ENCODE data around the gene EARS2. TPM values are rescaled to one million over a fixed set of nuclear protein-coding genes. Genes with fewer than 3 reads are reported as not detected.

The EARS2 gene
- total and polyA plus RNA-seq, 8 donors: 7.8 to 176 (median 18.3) TPM

DNA sequence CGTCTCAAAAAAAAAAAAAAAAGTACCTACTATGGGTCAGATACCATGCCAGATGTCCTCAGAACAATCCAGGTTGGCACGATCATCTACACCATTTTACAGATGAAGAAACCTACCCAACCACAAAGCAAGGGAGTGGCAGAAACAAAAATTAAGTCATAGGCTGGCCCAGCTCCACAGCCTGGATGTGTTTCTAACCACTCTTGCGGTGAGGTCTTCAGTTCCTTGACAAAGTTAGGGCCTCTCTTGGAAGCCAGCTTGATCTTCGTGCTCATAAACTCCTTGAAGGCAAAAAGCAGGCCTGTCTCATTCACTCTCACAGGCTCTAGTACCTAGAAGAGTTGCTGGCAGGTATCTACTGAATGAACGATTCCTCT is 53.1 kb downstream of the EARS2 start:
- no peaks in the 10 kb centered on the region for H3K9me3 ChIP-seq
- WGBS, 5 donors: 60 to 74% (median 64%) methylated on average over 5 of the region's 5 CpGs
- H3K27me3 ChIP-seq: no peaks in the 10 kb centered on the region
- intact Hi-C loops (cut with DNase I; ENCODE audit: low total_unique reads): no loop called here
- peaks cover 0 to 5% (median 0%) of the 10 kb centered on the region in 4 donors for H3K36me3 ChIP-seq
- peak overlapping the region; percentile 9 to 77 (median 45) for H3K27ac ChIP-seq
- H3K4me1 ChIP-seq: peaks cover 64 to 100% (median 93%) of the 10 kb centered on the region in 4 donors
- H3K4me3 ChIP-seq: no peak overlapping the region
- TF ChIP-seq EP300 (IDR thresholded peaks at IDR 0.05) (no peak), POLR2A (IDR thresholded peaks at IDR 0.05) (no peak)
- TF ChIP-seq, protein P1, sequence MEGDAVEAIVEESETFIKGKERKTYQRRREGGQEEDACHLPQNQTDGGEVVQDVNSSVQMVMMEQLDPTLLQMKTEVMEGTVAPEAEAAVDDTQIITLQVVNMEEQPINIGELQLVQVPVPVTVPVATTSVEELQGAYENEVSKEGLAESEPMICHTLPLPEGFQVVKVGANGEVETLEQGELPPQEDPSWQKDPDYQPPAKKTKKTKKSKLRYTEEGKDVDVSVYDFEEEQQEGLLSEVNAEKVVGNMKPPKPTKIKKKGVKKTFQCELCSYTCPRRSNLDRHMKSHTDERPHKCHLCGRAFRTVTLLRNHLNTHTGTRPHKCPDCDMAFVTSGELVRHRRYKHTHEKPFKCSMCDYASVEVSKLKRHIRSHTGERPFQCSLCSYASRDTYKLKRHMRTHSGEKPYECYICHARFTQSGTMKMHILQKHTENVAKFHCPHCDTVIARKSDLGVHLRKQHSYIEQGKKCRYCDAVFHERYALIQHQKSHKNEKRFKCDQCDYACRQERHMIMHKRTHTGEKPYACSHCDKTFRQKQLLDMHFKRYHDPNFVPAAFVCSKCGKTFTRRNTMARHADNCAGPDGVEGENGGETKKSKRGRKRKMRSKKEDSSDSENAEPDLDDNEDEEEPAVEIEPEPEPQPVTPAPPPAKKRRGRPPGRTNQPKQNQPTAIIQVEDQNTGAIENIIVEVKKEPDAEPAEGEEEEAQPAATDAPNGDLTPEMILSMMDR (IDR thresholded peaks at IDR 0.05): no peak
- DNase-seq: no peak

DNA sequence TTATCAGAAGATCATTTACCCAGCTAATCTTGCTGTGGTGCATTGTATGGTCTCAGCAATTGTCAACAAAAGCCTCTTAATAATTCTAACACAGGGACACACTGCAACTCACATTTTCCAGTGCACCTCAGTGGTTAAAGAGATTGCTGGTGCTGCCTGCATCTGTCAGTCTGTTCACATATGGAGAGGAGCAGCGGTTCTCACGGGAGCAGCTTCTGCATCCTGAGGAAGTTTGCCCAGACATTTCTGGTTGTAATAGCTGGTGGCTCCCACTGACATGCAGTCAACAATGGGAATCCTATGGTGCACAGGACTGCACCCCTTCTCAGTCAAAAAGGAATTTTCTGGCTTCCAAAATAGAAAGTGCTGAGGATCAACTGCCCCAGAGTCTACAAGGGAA is 54.7 kb downstream of the EARS2 start:
- no peak for DNase-seq
- TF ChIP-seq POLR2A (IDR thresholded peaks at IDR 0.05) (no peak), EP300 (IDR thresholded peaks at IDR 0.05) (no peak), POLR2AphosphoS5 (IDR thresholded peaks at IDR 0.05) (no peak)
- TF ChIP-seq, protein P1 (IDR thresholded peaks at IDR 0.05): no peak
- H3K4me3 ChIP-seq: no peak overlapping the region
- no peaks in the 10 kb centered on the region for H3K27me3 ChIP-seq
- H3K4me1 ChIP-seq: peaks cover 55 to 99% (median 84%) of the 10 kb centered on the region in 4 donors
- intact Hi-C loops (cut with DNase I; ENCODE audit: low total_unique reads): no loop called here
- WGBS, 5 donors: 55 to 80% (median 70%) methylated on average over 2 of the region's 2 CpGs
- peaks cover 0 to 5% (median 0%) of the 10 kb centered on the region in 4 donors for H3K36me3 ChIP-seq
- H3K27ac ChIP-seq: peak overlapping the region in 1 of 5 donors; percentile 1
- H3K9me3 ChIP-seq: no peaks in the 10 kb centered on the region

DNA sequence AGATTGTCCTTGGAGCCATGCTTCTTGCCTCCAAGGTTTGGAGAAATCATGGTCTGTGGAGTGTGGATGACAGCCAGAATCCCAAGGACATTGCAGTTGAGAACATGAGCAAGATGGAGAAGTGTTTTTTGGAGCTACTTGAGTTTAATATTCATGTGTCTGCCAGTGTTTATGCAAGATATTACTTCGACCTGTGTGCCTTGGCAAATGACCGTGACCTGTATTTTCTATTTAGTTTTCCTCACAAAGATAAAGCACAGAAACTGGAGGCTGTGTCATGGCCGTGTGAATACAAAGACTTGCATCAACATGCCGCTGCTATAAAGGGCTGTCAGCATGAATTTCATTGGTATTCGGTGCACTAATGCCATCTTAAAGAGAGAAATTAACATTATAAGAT is 55.9 kb downstream of the EARS2 start:
- Histone ChIP-seq H3K4me3 (no peak overlapping the region), H3K4me1 (peaks cover 45 to 99% (median 84%) of the 10 kb centered on the region in 4 donors), H3K27me3 (no peaks in the 10 kb centered on the region), H3K9me3 (no peaks in the 10 kb centered on the region), H3K36me3 (peaks cover 0 to 5% (median 3%) of the 10 kb centered on the region in 4 donors), H3K27ac (peak overlapping the region in 2 of 5 donors; percentile 1 to 55)
- TF ChIP-seq POLR2AphosphoS5 (IDR thresholded peaks at IDR 0.05) (peak in 2 of 3 donors; percentile 33 to 44), EP300 (IDR thresholded peaks at IDR 0.05) (no peak)
- peak; percentile 48 to 62 for DNase-seq
- 28 to 68% (median 41%) methylated on average over 5 of the region's 5 CpGs for WGBS, 5 donors
- intact Hi-C loops (cut with DNase I; ENCODE audit: low total_unique reads): no loop called here

DNA sequence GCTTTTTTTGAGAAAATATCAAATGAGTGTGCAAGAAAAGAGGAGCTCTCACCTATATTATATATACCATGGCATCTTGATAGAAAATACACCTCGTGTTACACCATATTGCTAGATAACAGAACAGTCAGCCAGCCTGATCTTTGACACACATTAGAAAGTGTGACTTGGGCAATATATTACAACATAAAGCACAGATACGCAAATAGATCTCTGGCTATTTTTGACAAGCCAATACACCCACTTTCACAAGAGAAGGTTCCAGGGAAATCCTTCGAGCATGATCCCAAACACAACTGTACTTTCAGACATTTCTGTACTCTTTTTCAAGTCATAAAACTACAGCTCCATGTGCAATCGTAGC is 56.3 kb downstream of the EARS2 start:
- H3K27me3 ChIP-seq: no peaks in the 10 kb centered on the region
- intact Hi-C loops (cut with DNase I; ENCODE audit: low total_unique reads): no loop called here
- WGBS, 5 donors: 43 to 61% (median 53%) methylated on average over 4 of the region's 4 CpGs
- peak overlapping the region in 3 of 5 donors; percentile 39 to 56 (median 55) for H3K27ac ChIP-seq
- no peak overlapping the region for H3K4me3 ChIP-seq
- DNase-seq: no peak
- H3K4me1 ChIP-seq: peaks cover 40 to 95% (median 80%) of the 10 kb centered on the region in 4 donors
- H3K9me3 ChIP-seq: no peaks in the 10 kb centered on the region
- TF ChIP-seq EP300 (IDR thresholded peaks at IDR 0.05) (no peak), POLR2AphosphoS5 (IDR thresholded peaks at IDR 0.05) (no peak), POLR2A (IDR thresholded peaks at IDR 0.05) (no peak)
- TF ChIP-seq, protein P1 (IDR thresholded peaks at IDR 0.05): no peak
- H3K36me3 ChIP-seq: peaks cover 0 to 8% (median 7%) of the 10 kb centered on the region in 4 donors

DNA sequence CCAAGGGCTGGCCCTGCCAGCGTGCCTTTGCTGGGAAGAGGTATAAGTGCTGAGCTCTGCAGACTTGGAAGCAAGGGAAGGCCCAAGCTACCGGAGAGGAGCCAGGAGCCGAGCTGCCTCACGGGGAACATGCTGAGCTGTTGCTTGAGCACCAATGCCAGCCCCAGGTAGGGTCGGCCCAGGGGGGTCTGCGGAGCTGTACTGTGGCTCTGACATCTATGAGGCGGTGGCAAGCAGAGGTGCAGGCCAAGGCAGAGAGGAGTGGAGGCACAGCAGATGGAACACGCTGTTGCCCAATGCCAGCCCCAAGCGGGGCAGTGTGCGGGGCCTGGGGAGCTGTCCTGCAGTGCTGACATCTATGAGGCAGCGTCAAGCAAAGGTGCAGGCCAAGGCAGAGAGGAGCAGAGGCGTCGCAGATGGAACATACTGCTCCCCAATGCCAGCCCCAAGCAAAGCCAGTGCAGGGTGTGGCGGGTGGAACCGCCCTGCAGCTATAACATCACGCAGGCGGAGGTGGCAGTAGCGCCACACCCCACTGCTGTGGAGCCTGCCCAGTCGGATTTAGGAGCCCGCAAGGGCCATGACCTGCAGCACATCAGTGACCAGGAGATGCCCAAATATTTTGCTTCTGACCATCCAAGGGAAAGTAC is 56.8 kb downstream of the EARS2 start:
- H3K27ac ChIP-seq: peak overlapping the region in 4 of 5 donors; percentile 3 to 56 (median 47)
- peaks cover 40 to 90% (median 76%) of the 10 kb centered on the region in 4 donors for H3K4me1 ChIP-seq
- DNase-seq: peak; percentile 43 to 64
- no peaks in the 10 kb centered on the region for H3K27me3 ChIP-seq
- TF ChIP-seq POLR2AphosphoS5 (IDR thresholded peaks at IDR 0.05) (no peak), POLR2A (IDR thresholded peaks at IDR 0.05) (no peak), EP300 (IDR thresholded peaks at IDR 0.05) (no peak)
- TF ChIP-seq, protein P1 (IDR thresholded peaks at IDR 0.05): no peak
- 78 to 93% (median 87%) methylated on average over 18 to 20 of the region's 20 CpGs for WGBS, 5 donors
- intact Hi-C loops (cut with DNase I; ENCODE audit: low total_unique reads): no loop called here
- peaks cover 2 to 13% (median 12%) of the 10 kb centered on the region in 4 donors for H3K36me3 ChIP-seq
- H3K9me3 ChIP-seq: no peaks in the 10 kb centered on the region
- no peak overlapping the region for H3K4me3 ChIP-seq
